ENCODE data around the gene MIGA2.

Gene MIGA2

GRCh38 chr9:129075996-129076639 is 39.7 kb downstream of the MIGA2 start:
- DNase-seq, result no peak

- DNase-seq, result no peak
Observed at GRCh38 chr9:129076640-129077037, 40.2 kb downstream of the MIGA2 start.

- no peak for DNase-seq
Observed at GRCh38 chr9:129077236-129077635, 40.8 kb downstream of the MIGA2 start.

- no peak for DNase-seq
Observed at GRCh38 chr9:129078691-129079503, 42.5 kb downstream of the MIGA2 start.

GRCh38 chr9:129079829-129080228 is 43.4 kb downstream of the MIGA2 start:
- DNase-seq, result no peak

- no peak for DNase-seq
Observed at GRCh38 chr9:129080298-129080600, 43.8 kb downstream of the MIGA2 start.

- peak; percentile 96 for DNase-seq
Observed at GRCh38 chr9:129080601-129081387, 44.4 kb downstream of the MIGA2 start, which contains the start of gene DOLPP1. Gene DOLPP1, plus strand, starts transcription at chr9:129081111. Its CDS starts 21 bp downstream, at chr9:129081132.

GRCh38 chr9:129081388-129081904 is 45.0 kb downstream of the MIGA2 start:
- no peak for DNase-seq

GRCh38 chr9:129084087-129084486 is 47.7 kb downstream of the MIGA2 start:
- DNase-seq, result no peak

GRCh38 chr9:129089246-129089645 is 52.8 kb downstream of the MIGA2 start:
- DNase-seq, result no peak

GRCh38 chr9:129093602-129094386 is 57.4 kb downstream of the MIGA2 start:
- DNase-seq, result no peak

GRCh38 chr9:129094387-129095169 is 58.2 kb downstream of the MIGA2 start:
- no peak for DNase-seq

GRCh38 chr9:129095170-129095667 is 58.8 kb downstream of the MIGA2 start:
- DNase-seq, result no peak

- no peak for DNase-seq
Observed at GRCh38 chr9:129095908-129096307, 59.5 kb downstream of the MIGA2 start.

- no peak for DNase-seq
Observed at GRCh38 chr9:129097671-129098306, 61.4 kb downstream of the MIGA2 start.

GRCh38 chr9:129098328-129098727 is 61.9 kb downstream of the MIGA2 start:
- no peak for DNase-seq

GRCh38 chr9:129100383-129101169 is 64.2 kb downstream of the MIGA2 start:
- DNase-seq, result no peak

GRCh38 chr9:129101279-129101678 is 64.9 kb downstream of the MIGA2 start:
- DNase-seq, result no peak

- no peak for DNase-seq
Observed at GRCh38 chr9:129102095-129102525, 65.7 kb downstream of the MIGA2 start.
